ENCODE results near the gene PLEKHG1.

PLEKHG1 gene

GRCh38 chr6:150576651-150577226 lies 22.9 kb upstream of the PLEKHG1 start:
- Histone ChIP-seq H3K79me2 (ENCODE audit: insufficient read depth, low read length) (no peaks in the 10 kb centered on the region), H3K4me3 (ENCODE audit: insufficient read depth, low read length, poor library complexity, severe bottlenecking) (no peak overlapping the region), H3K27ac (ENCODE audit: low read depth, low read length) (no peak overlapping the region), H3F3A (ENCODE audit: insufficient read depth) (no peaks in the 10 kb centered on the region), H4K20me1 (ENCODE audit: low read depth, low read length) (no peaks in the 10 kb centered on the region), H3K9ac (ENCODE audit: low read length) (no peak overlapping the region), H3K9me2 (replicated peaks; ENCODE audit: insufficient read depth, low read length) (no peaks in the 10 kb centered on the region), H3K4me2 (ENCODE audit: low read depth, low read length, poor library complexity, severe bottlenecking) (no peak overlapping the region), H3K36me3 (ENCODE audit: low read length) (no peaks in the 10 kb centered on the region), H3K9me3 (ENCODE audit: insufficient read depth, low read length) (no peaks in the 10 kb centered on the region), H3K27me3 (ENCODE audit: low read length) (no peaks in the 10 kb centered on the region), H2AFZ (ENCODE audit: low read depth, low read length, severe bottlenecking) (no peak overlapping the region)
- TF ChIP-seq, protein P1, sequence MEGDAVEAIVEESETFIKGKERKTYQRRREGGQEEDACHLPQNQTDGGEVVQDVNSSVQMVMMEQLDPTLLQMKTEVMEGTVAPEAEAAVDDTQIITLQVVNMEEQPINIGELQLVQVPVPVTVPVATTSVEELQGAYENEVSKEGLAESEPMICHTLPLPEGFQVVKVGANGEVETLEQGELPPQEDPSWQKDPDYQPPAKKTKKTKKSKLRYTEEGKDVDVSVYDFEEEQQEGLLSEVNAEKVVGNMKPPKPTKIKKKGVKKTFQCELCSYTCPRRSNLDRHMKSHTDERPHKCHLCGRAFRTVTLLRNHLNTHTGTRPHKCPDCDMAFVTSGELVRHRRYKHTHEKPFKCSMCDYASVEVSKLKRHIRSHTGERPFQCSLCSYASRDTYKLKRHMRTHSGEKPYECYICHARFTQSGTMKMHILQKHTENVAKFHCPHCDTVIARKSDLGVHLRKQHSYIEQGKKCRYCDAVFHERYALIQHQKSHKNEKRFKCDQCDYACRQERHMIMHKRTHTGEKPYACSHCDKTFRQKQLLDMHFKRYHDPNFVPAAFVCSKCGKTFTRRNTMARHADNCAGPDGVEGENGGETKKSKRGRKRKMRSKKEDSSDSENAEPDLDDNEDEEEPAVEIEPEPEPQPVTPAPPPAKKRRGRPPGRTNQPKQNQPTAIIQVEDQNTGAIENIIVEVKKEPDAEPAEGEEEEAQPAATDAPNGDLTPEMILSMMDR (IDR thresholded peaks at IDR 0.05; ENCODE audit: insufficient read depth, low read length, poor library complexity, severe bottlenecking) = no peak
- no peak for TF ChIP-seq EZH2phosphoT487 (conservative IDR thresholded peaks at IDR 0.05; ENCODE audit: low read length)

- no peak overlapping the region for H3K4me3 ChIP-seq (ENCODE audit: insufficient read depth, low read length, poor library complexity, severe bottlenecking)
- H4K20me1 ChIP-seq (ENCODE audit: low read depth, low read length) = no peaks in the 10 kb centered on the region
- TF ChIP-seq EZH2phosphoT487 (conservative IDR thresholded peaks at IDR 0.05; ENCODE audit: low read length) = no peak
- TF ChIP-seq, protein P1 (IDR thresholded peaks at IDR 0.05; ENCODE audit: insufficient read depth, low read length, poor library complexity, severe bottlenecking) = no peak
- no peaks in the 10 kb centered on the region for H3K36me3 ChIP-seq (ENCODE audit: low read length)
- no peak overlapping the region for H3K4me2 ChIP-seq (ENCODE audit: low read depth, low read length, poor library complexity, severe bottlenecking)
- no peak overlapping the region for H3K27ac ChIP-seq (ENCODE audit: low read depth, low read length)
- no peak overlapping the region for H2AFZ ChIP-seq (ENCODE audit: low read depth, low read length, severe bottlenecking)
- no peaks in the 10 kb centered on the region for H3F3A ChIP-seq (ENCODE audit: insufficient read depth)
- H3K9me3 ChIP-seq (ENCODE audit: insufficient read depth, low read length) = no peaks in the 10 kb centered on the region
- no peaks in the 10 kb centered on the region for H3K27me3 ChIP-seq (ENCODE audit: low read length)
- no peaks in the 10 kb centered on the region for H3K79me2 ChIP-seq (ENCODE audit: insufficient read depth, low read length)
- no peaks in the 10 kb centered on the region for H3K9me2 ChIP-seq (replicated peaks; ENCODE audit: insufficient read depth, low read length)
- H3K9ac ChIP-seq (ENCODE audit: low read length) = no peak overlapping the region
Measured at GRCh38 chr6:150579611-150580010, 20.1 kb upstream of the PLEKHG1 start.

- no peak for TF ChIP-seq EZH2phosphoT487 (conservative IDR thresholded peaks at IDR 0.05; ENCODE audit: low read length)
- TF ChIP-seq, protein P1 (IDR thresholded peaks at IDR 0.05; ENCODE audit: insufficient read depth, low read length, poor library complexity, severe bottlenecking) = no peak
- Histone ChIP-seq H3K9ac (ENCODE audit: low read length) (no peak overlapping the region), H3K4me3 (ENCODE audit: insufficient read depth, low read length, poor library complexity, severe bottlenecking) (no peak overlapping the region), H3K36me3 (ENCODE audit: low read length) (no peaks in the 10 kb centered on the region), H4K20me1 (ENCODE audit: low read depth, low read length) (no peaks in the 10 kb centered on the region), H3K9me3 (ENCODE audit: insufficient read depth, low read length) (no peaks in the 10 kb centered on the region), H3K27ac (ENCODE audit: low read depth, low read length) (no peak overlapping the region), H3K79me2 (ENCODE audit: insufficient read depth, low read length) (no peaks in the 10 kb centered on the region), H3K27me3 (ENCODE audit: low read length) (no peaks in the 10 kb centered on the region), H3F3A (ENCODE audit: insufficient read depth) (no peaks in the 10 kb centered on the region), H2AFZ (ENCODE audit: low read depth, low read length, severe bottlenecking) (no peak overlapping the region), H3K9me2 (replicated peaks; ENCODE audit: insufficient read depth, low read length) (no peaks in the 10 kb centered on the region), H3K4me2 (ENCODE audit: low read depth, low read length, poor library complexity, severe bottlenecking) (no peak overlapping the region)
Measured at GRCh38 chr6:150580489-150580888, 19.2 kb upstream of the PLEKHG1 start.
